DND-41 (cell line): Measurements from ENCODE around the gene FHOD3.

Source experiments
- ATAC-seq: fragments of 200-7000 bp; cut with Tn5 transposase; 3 replicates; pipeline ENCODE4 v1.9.1; 2021; ENCODE audit warnings: low read depth; ENCODE audit not compliant: insufficient read depth
- DNase-seq: peaks from one replicate; pipeline ENCODE4 v3.0.0-alpha.2; 2020
- H2AFZ ChIP-seq: 2 replicates; pipeline ENCODE4 v1.6.0; 2012; ENCODE audit warnings: low read depth, low read length
- H3K27ac ChIP-seq: 2 replicates; pipeline ENCODE4 v1.5.1; 2012; ENCODE audit warnings: low read length, inconsistent platforms
- H3K27me3 ChIP-seq: fragments of 200-600 bp; sonication (generic); 2 replicates; pipeline ENCODE4 v1.6.0; 2012; ENCODE audit warnings: low read length, mild to moderate bottlenecking, inconsistent platforms; ENCODE audit not compliant: insufficient read depth, poor library complexity
- H3K36me3 ChIP-seq: 2 replicates; pipeline ENCODE4 v1.5.1; 2012; ENCODE audit warnings: low read length, inconsistent platforms; ENCODE audit not compliant: insufficient read depth
- H3K4me1 ChIP-seq: 2 replicates; pipeline ENCODE4 v1.5.1; 2012; ENCODE audit warnings: mild to moderate bottlenecking, low read length; ENCODE audit not compliant: insufficient read depth
- H3K4me2 ChIP-seq: 2 replicates; pipeline ENCODE4 v1.6.0; 2012; ENCODE audit warnings: mild to moderate bottlenecking, moderate library complexity, low read length, inconsistent platforms; ENCODE audit not compliant: insufficient read depth
- H3K4me3 ChIP-seq, 2 experiments: fragments of 200-600 bp in 1 of 2; shearing (Covaris generic) in 1 of 2; 2 replicates each; pipeline ENCODE4 v1.5.1; 2012 to 2016; ENCODE audit warnings: inconsistent platforms in 2 of 2, low read length in 2 of 2, mild to moderate bottlenecking in 2 of 2, low read depth in 1 of 2, moderate library complexity in 1 of 2
- H3K79me2 ChIP-seq: 2 replicates; pipeline ENCODE4 v1.6.0; 2012; ENCODE audit warnings: low read length, inconsistent platforms; ENCODE audit not compliant: insufficient read depth
- H3K9ac ChIP-seq: 2 replicates; pipeline ENCODE4 v1.6.0; 2012; ENCODE audit warnings: low read depth, mild to moderate bottlenecking, inconsistent platforms, low read length, moderate library complexity
- H3K9me3 ChIP-seq: 2 replicates; pipeline ENCODE4 v1.5.1; 2012; ENCODE audit warnings: low read length, moderate library complexity, mild to moderate bottlenecking, inconsistent platforms; ENCODE audit not compliant: insufficient read depth, severe bottlenecking
- H4K20me1 ChIP-seq: 2 replicates; pipeline ENCODE4 v1.6.0; 2012; ENCODE audit warnings: low read length; ENCODE audit not compliant: insufficient read depth
- CTCF ChIP-seq: IDR thresholded peaks from 2 replicates; pipeline ENCODE4 v1.5.1; 2012; ENCODE audit warnings: borderline replicate concordance, low read length, moderate library complexity, mild to moderate bottlenecking; ENCODE audit not compliant: poor library complexity, severe bottlenecking; ENCODE audit errors: extremely low read depth
- EZH2 ChIP-seq: IDR thresholded peaks from 3 replicates; pipeline ENCODE4 v1.6.1; 2012; ENCODE audit warnings: borderline replicate concordance, low read depth, mild to moderate bottlenecking, moderate library complexity, low read length, inconsistent platforms; ENCODE audit not compliant: severe bottlenecking

Gene FHOD3

DNA sequence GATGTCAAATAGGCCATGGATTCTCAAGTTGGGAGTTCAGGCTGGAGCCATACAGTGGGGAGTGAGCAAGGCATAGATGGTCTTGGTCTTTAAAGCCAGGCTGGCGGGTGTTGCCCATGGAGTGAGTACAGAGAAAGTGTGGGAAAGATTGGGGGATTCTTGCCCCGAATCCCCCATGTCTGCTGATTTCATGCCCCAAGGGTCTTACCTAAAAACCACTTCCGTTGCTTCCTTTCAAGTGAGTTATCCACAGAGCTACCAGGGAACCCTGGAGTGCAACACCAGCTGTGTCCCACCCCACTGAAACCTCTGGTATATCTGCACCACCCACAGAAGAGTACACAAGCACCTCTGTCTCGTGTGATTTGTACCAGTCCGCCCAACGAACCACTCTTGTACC, 31.4 kb downstream of the FHOD3 start:
- H3K4me2 ChIP-seq, result no peak overlapping the region
- no peaks in the 10 kb centered on the region for H4K20me1 ChIP-seq
- ATAC-seq (peak; percentile 22; the same call in 1 of the 3 replicates), DNase-seq (no peak)
- H3K9ac ChIP-seq, result no peak overlapping the region
- no peak overlapping the region for H3K4me3 ChIP-seq
- no peak overlapping the region for H2AFZ ChIP-seq
- no peaks in the 10 kb centered on the region for H3K79me2 ChIP-seq
- TF ChIP-seq CTCF (no peak), EZH2 (no peak)
- H3K4me1 ChIP-seq, result no peaks in the 10 kb centered on the region
- H3K27me3 ChIP-seq, result peaks cover 3% of the 10 kb centered on the region
- no peaks in the 10 kb centered on the region for H3K36me3 ChIP-seq
- H3K9me3 ChIP-seq, result no peaks in the 10 kb centered on the region
- no peak overlapping the region for H3K27ac ChIP-seq

DNA sequence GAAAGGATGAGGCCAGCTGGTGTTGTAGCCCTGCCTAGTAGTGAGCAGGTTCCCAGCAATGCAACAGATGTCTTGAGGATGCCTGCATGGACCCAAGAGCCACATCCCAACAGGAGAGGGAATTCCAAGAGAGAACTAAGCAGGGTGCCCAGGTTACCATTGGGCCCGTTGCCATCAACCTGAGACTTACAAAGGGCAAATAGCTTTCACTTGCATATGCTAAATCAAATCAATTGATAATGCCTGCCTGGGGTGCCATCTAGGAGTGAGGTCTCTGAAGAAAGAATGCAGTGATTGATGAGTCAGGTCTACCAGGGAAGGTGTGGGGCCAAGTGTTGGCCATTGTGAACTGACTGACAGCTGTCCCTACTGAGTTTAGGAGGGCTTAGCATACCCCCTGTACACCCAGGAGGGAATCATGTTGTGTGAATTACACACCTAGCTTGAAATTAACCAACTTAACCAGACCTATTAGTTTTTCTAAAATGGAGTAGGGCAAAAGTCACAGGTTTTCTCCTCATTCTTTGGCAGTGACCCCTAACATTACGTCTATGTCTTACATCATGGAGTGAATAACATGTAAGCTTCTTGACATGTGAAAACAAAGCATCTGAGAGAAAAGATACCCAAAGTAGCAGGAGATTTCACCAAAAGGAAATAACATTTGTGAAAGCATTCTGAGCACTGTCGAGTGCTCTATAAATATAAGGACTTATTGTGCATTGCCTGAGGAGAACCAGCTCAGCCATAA, 32.3 kb downstream of the FHOD3 start:
- Histone ChIP-seq H3K4me2 (no peak overlapping the region), H3K79me2 (no peaks in the 10 kb centered on the region), H3K27ac (no peak overlapping the region), H3K9me3 (no peaks in the 10 kb centered on the region), H3K4me1 (no peaks in the 10 kb centered on the region), H3K27me3 (peaks cover 3% of the 10 kb centered on the region), H3K9ac (no peak overlapping the region), H3K36me3 (no peaks in the 10 kb centered on the region), H2AFZ (no peak overlapping the region), H3K4me3 (no peak overlapping the region), H4K20me1 (no peaks in the 10 kb centered on the region)
- no peak for ATAC-seq
- no peak for DNase-seq
- no peak for TF ChIP-seq EZH2
- TF ChIP-seq CTCF, result no peak

GRCh38 chr18:36330435-36331052, 33.0 kb downstream of the FHOD3 start:
- no peak for ATAC-seq
- no peak for TF ChIP-seq CTCF
- no peak for TF ChIP-seq EZH2
- Histone ChIP-seq H3K27me3 (peaks cover 3% of the 10 kb centered on the region), H3K4me3 (no peak overlapping the region), H3K9ac (no peak overlapping the region), H3K36me3 (no peaks in the 10 kb centered on the region), H3K79me2 (no peaks in the 10 kb centered on the region), H4K20me1 (no peaks in the 10 kb centered on the region), H3K4me2 (no peak overlapping the region), H3K4me1 (no peaks in the 10 kb centered on the region), H2AFZ (no peak overlapping the region), H3K9me3 (no peaks in the 10 kb centered on the region), H3K27ac (no peak overlapping the region)
- DNase-seq, result no peak
